HEK293T (cell line): Measurements from ENCODE around the gene KIF13A.

ENCODE experiments used
- BHLHE40 ChIP-seq: fragments of 450-650 bp; IDR thresholded peaks from 2 replicates; pipeline ENCODE4 v1.6.1; 2016; ENCODE audit warnings: mild to moderate bottlenecking, moderate library complexity, borderline replicate concordance
- CTBP1 ChIP-seq: fragments of 450-650 bp; IDR thresholded peaks from 2 replicates; pipeline ENCODE4 v1.6.1; 2016; ENCODE audit warnings: borderline replicate concordance
- ELF4 ChIP-seq: fragments of 450-650 bp; IDR thresholded peaks from 2 replicates; pipeline ENCODE4 v1.6.1; 2017; ENCODE audit warnings: antibody characterized with exemption
- FOXM1 ChIP-seq: fragments of 450-650 bp; IDR thresholded peaks from 2 replicates; pipeline ENCODE4 v1.6.1; 2017; ENCODE audit warnings: mild to moderate bottlenecking, borderline replicate concordance
- HDGF ChIP-seq: fragments of 450-650 bp; IDR thresholded peaks from 2 replicates; pipeline ENCODE4 v1.6.1; 2017; ENCODE audit warnings: antibody characterized with exemption, borderline replicate concordance
- NFRKB ChIP-seq: fragments of 450-650 bp; IDR thresholded peaks from 2 replicates; pipeline ENCODE4 v1.6.1; 2016; ENCODE audit warnings: mild to moderate bottlenecking, moderate library complexity
- SP1 ChIP-seq: fragments of 450-650 bp; IDR thresholded peaks from 2 replicates; pipeline ENCODE4 v1.6.1; 2017
- SUZ12 ChIP-seq: fragments of 450-650 bp; IDR thresholded peaks from 2 replicates; pipeline ENCODE4 v1.6.1; 2016; ENCODE audit warnings: mild to moderate bottlenecking
- TARDBP ChIP-seq: fragments of 450-650 bp; IDR thresholded peaks from 2 replicates; pipeline ENCODE4 v1.6.1; 2016
- ZNF384 ChIP-seq: fragments of 450-650 bp; IDR thresholded peaks from 2 replicates; pipeline ENCODE4 v1.6.1; 2016

- no peak for TF ChIP-seq FOXM1
- no peak for TF ChIP-seq SUZ12
- TF ChIP-seq HDGF: no peak
- TF ChIP-seq TARDBP: no peak
- TF ChIP-seq BHLHE40: no peak
- no peak for TF ChIP-seq NFRKB
- no peak for TF ChIP-seq ELF4
- no peak for TF ChIP-seq SP1
- no peak for TF ChIP-seq ZNF384
- TF ChIP-seq CTBP1: no peak
These were observed 133.9 kb downstream of the KIF13A start for GRCh38 chr6:17853533-17853932.
